Anterior cingulate cortex (tissue), 58 donors: ENCODE data around the gene ASPHD1.
"Not testable (repeated sequence)": the region's sequence is repeated elsewhere in the genome, so short reads cannot be mapped to it uniquely, and the experiment has no call there.

Source experiments
- DNase-seq, 58 donors: peaks; one replicate each; lab custom pipeline; 2025; lab: John Stamatoyannopoulos, UW

ASPHD1 gene

DNA sequence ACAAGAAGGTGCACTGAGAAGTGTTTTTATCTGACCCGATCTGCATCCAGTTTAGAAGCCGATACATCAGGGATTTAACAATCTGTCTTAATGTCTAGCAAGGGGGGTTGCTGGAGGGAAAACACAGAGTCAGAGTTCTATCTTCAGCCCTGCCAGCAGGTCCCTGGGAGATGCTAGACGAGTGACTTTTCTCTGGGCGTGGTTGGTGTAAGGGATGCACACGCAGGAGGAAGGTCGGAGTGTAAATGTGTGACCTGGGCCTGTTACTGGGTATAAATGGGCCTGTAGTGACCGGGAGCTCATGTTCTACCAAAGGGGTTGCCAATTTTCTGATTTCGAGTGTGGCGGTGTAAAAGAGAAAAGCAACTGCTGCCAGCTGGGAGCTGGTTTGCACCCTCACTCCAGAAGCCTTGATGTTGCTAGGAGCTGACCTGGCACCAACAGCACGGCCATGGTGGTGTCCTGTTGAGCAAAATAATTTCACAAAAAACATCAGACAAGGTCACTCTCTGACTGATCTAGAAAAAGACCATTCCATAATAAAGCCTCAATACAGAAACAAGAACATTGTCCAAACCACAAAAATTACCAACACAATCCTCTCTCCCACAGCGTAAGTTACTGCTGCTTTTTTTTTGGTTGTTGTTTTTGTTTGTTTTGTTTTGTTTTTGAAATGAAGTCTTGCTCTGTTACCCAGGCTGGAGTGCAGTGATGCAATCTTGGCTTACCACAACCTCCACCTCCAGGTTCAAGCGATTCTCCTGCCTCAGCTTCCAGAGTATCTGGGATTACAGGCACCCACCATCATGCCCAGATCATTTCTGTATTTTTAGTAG, 27.0 kb downstream of the ASPHD1 start:
- DNase-seq, result peak in 33 of 58 donors; percentile 8 to 75 (median 38)

DNA sequence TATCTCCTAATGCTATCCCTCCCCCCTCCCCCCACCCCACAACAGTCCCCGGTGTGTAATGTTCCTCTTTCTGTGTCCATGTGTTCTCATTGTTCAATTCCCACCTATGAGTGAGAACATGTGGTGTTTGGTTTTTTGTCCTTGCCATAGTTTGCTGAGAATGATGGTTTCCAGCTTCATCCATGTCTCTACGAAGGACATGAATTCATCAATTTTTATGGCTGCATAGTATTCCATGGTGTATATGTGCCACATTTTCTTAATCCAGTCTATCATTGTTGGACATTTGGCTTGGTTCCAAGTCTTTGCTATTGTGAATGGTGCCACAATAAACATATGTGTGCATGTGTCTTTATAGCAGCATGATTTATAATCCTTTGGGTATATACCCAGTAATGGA, 31.5 kb downstream of the ASPHD1 start:
- DNase-seq, result not testable (repeated sequence)

DNA sequence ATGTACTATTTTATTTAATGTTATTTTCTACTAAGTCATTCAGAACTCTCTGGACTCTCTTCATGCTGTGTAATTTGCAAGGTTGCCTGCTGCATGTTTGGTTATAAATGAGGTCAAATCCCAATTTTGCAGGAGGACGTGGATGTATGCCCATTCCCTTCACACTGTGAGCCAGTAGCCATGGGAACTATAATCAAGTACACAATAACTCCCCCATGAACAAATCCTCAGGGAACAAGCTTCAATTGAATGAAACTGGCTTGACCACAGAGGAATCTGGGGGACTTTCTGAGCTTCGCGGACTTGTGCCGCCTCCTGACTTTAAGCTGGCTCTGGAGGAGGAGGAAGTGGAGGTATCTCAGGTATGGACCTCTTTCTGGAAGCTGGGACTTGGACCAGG, 40.4 kb downstream of the ASPHD1 start:
- DNase-seq, result peak in 9 of 58 donors; percentile 0 to 44 (median 6)

DNA sequence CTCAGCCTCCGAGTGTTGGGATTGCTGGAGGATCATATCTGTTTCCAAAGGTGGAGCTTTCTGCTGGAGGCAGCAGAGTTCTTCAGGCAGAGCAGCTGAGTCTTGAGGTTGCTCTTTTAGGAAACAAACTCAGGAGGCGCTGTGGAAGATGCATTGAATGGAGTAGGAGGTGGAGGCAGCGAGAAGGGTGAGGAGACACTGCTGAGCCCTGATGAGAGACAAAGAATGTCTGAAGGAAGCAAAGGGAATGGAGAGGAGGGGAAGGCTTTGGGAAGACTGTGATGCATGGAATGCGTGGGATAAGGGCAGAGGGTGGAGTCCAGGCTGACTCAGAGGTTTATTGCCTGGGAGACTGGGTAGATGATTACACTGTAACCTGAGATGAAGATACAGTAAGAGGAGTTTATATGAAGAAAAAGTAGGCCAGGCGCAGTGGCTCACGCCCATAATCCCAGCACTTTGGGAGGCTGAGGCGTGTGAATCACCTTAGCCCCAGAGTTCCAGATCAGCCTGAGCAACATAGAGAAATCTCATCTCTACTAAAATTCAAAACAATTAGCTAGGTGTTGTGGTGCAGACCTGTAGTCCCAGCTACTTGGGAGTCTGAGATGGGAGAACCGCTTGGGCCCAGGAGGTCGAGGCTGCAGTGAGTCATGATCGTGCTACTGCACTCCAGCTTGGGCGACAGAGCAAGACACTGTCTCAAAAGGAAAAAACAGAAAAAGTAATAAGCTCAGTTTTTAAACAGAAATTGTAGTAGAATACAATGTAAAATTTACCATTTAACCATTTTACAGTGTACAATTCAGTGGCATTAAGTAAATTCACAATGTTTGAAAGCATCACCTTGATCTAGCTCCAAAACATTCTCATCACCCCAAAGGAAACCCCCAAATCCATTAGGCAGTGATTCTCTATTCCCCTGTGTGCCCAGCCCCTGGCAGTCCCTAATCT, 43.8 kb downstream of the ASPHD1 start:
- DNase-seq, result peak in 1 of 58 donors; percentile 49

DNA sequence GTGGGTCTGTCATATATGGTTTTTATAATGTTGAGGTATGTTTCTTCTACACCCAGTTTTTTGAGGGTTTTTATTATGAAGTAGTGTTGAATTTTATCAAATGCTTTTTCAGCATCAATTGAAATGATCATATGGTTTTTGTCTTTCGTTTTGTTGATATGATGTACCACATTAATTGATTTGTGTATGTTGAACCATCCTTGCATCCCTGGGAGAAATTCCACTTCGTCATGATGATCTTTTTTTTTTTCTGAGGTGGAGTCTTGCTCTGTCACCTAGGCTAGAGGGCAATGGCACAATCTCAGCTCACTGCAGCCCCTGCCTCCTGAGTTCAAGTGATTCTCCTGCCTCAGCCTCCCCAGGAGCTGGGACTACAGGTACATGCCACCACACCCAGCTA, 47.6 kb downstream of the ASPHD1 start:
- DNase-seq, result no peak

DNA sequence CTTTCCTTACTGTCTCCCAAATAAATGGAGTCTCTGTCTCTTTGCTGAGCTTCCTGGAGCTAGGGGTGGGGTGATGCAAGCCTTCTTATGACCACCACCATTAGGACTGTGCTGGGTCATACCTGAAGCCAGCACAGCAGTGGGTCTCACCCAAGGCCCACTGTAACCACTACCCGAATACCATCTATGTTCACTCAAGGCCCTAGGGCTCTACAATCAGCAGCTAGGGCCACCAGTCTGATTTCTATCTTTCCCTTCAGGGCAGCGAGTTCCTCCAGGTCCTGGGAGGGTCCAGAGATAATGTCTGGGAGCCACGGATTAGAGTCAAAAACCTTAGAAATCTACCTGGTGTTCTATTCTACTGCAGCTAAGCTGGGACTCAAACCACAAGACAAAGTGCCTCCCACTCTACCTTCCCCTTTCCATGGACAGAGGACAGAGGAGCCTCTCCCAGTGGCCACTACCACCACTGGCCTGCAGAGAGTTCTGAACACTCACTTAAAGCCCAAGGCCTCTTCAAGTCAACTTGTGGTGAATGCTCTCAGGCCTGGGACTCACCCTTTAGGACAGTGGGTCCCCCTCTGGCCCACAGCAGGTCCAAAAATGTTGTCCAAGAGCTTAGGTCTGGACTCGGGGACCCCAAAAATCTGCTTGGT, 50.6 kb downstream of the ASPHD1 start:
- no peak for DNase-seq

DNA sequence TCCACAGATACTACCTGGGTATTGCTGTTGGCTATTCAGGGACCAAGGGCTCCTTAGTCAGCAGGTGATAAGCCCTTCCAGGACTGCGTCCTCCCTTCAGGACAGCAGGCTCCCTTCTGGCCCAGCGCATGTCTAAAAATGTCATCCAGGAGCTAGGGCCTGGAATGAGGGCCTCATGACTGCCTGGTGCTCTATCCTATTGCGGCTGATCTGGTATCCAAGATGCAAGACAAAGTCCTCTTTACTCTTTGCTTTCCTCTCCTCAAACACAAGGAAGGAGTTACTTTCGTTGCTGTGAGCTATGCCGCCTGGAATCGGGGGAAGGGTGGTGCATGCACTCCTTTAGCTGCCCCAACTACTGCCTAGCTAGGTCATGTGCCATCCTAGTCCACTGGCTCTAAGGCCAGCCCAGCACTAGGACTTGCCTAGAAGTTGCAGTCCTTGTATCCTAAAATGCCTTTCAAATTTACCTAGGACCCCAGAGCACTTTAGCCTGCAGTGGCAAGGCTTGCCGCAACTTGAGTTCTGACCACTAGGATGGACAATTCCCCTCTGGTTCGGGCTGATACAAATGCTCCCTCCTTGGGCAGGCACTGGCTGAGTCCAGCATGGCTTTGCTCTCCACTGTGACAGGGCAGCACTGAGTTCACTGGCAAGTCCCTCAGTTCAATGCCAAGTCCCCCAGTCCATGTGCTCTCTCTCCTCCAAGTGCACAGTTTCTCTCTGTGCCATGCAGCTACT, 51.5 kb downstream of the ASPHD1 start:
- DNase-seq, result no peak
